Fibroblast of skin of abdomen (primary cell): ENCODE measurements around the gene CRYGA.
"Not testable (repeated sequence)": the region's sequence is repeated elsewhere in the genome, so short reads cannot be mapped to it uniquely, and the experiment has no call there.

ENCODE experiments used
- DNase-seq: peaks from one replicate; pipeline ENCODE4 v3.0.0-alpha.2; 2013

CRYGA gene

DNA sequence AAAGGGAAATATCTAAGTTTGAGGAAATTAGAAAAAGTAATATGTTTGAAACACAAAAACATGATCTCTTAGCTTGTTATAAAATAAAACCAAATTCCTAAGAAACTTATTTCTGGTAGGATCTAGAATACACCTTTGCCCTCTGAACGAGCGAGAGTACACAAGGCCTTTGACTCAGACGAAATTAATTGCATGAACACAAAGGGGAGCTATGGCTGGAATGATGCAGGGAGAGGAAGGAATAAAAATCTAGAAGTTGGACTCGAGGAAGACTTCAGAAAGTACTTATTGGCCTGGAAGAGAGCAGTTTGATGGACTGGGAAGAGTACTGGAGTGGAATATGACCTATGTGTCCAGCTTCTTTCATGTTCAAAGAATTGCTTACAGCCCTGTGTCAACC is 38.1 kb downstream of the CRYGA start:
- no peak for DNase-seq

DNA sequence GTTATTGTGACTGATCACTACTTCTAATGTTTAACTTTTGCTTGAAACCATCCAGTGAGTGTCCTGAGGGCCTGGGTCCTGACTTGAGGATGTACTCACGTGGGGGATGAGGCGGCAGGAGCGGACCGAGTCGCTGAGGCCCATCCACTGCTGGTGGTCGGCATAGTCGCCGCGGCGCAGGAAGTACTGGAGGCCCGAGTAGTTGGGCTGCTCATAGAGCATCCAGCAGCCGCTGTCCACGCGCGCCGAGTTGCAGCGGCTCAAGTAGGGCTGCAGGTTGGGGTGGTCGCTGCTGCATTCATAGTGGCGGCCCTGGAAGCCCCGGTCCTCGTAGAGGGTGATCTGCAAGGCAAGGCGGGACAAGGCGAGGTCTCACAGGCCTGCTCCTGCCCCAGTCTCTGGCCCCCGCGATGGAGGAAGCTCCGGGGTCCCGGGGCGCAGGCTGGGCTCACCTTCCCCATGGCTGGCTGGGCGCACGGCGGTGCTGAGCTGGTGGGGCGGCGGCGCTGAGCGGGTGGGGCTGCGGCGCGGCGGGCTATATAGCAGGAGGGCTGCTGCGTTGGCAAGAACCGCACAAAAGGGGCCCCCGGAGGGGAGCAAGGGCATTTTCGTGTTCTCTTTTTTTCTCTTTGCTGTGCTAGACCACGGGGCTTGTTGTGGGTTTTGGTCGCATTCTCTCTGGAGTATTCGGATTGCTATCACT is 39.2 kb downstream of the CRYGA start, which contains the start of gene CRYGD:
Gene CRYGD, minus strand, starts transcription at position 512 of the 703 bp plus-strand sequence. Its CDS starts 51 bp downstream, at position 461.
- not testable (repeated sequence) for DNase-seq

DNA sequence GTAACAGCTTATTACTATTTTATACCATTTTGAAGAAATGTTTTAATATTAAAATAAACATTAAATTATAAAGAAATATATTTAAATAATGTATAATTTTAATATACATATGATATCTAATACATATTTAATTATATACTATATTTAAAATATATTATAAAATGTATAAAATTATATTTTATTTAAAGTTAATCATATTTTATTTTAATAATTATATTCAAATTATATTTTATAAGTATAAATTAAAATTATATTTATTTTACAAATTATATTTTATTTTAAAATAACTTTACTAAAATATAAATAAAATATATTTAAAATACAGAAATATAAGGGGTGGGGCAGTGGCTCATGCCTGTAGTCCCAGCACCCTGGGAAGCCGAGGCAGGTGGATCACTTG is 41.1 kb downstream of the CRYGA start:
- DNase-seq, result no peak

DNA sequence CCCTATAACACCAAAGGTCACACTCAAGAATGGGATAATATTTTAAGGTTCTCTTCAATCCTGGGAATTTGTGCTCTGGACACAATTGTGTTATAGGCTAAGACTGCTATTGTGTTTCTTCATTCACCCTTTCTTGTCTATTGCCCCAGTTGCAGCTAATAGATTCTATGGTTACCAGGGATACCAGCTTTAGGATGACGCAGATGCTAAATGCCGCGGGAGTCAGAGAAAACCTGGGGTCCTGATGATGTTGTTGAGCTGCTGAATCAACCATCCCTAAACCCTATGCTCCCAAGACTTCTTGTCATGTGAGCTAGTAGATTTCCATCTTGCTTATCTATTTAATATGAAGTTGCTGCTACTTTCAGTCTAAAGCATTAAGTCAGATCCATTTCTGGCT is 44.5 kb downstream of the CRYGA start:
- DNase-seq, result no peak

DNA sequence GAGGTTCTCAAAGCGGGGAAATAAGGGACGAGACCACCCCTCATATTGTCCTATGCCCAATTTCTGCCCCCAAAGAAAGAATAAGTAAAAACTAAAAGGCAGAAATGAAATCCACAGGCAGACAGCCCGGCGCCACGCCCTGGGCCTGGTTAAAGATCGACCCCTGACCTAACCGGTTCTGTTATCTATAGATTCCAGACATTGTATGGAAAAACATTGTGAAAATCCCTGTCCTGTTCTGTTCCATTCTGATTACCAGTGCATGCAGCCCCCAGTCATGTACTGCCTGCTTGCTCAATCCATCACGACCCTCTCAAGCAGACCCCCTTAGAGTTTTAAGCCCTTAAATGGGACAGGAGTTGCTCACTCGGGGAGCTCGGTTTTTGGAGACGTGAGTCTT is 46.0 kb downstream of the CRYGA start:
- not testable (repeated sequence) for DNase-seq

DNA sequence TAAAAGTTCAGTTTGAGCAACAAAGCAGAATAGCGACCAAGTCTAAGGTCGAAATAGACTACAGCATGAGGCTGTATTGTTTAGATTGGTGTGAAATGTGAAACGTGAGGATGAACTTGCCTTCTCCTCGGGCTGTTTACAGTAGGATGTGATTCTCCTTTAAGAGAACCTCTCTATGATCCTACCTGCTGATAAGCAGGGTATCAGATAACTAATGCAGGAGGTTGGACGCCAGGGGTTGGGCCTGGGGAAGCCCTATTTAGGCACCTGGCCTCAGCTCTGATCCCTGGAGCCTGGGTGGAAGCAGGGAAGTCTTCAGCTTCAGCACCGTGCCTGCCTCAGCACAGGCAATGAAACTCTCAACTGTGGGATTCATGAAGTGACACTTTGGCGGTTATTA is 50.4 kb downstream of the CRYGA start:
- DNase-seq, result no peak

DNA sequence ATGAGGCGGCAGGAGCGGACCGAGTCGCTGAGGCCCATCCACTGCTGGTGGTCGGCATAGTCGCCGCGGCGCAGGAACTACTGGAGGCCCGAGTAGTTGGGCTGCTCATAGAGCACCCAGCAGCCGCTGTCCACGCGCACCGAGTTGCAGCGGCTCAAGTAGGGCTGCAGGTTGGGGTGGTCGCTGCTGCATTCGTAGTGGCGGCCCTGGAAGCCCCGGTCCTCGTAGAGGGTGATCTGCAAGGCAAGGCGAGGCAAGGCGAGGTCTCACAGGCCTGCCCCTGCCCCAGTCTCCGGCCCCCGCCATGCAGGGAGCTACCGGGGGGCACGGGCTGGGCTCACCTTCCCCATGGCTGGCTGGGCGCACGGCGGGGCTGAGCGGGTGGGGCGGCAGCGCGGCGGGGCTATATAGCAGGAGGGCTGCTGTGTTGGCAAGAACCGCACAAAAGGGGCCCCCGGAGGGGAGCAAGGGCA is 51.1 kb downstream of the CRYGA start:
- DNase-seq, result not testable (repeated sequence)
